GM19351 (cell line): ENCODE measurements around the gene NAA16.
A peak's percentile ranks its signal among the peaks of the same experiment; 100 is the strongest.
"Not testable (repeated sequence)": the region's sequence is repeated elsewhere in the genome, so short reads cannot be mapped to it uniquely, and the experiment has no call there.

Experiments used
- ATAC-seq: cut with Tn5 transposase; IDR thresholded peaks from one replicate; pipeline ENCODE4 v1.9.1; 2021; ENCODE audit warnings: mild to moderate bottlenecking, moderate library complexity; ENCODE audit not compliant: unreplicated experiment

Gene NAA16

DNA sequence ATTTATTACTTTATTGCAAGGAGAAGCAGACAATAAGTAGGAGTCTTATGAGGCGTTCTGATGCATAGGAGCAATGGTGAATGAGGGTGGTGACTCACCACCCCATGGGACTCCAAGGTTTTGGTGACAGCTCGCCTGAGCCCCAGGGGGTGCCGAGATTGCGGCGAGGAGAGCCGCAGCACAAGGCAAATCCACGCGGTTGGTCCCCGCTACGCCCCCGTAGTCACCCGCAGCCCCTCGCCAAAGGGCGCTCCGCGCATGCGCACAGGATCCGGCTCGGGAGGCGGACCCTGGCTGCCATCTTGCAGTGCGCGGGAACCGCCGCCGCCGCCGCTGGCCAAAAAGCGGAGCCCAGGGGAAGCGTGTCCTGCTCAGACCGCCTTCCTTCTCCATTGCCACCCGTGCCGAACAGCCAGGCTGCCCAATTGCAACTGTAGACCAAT, at the start of gene NAA16:
TSS of gene NAA16 (plus strand) at position 305 of the 443 bp plus-strand sequence. CDS start 262 bp downstream, outside the sequence.
- ATAC-seq = peak; percentile 71

DNA sequence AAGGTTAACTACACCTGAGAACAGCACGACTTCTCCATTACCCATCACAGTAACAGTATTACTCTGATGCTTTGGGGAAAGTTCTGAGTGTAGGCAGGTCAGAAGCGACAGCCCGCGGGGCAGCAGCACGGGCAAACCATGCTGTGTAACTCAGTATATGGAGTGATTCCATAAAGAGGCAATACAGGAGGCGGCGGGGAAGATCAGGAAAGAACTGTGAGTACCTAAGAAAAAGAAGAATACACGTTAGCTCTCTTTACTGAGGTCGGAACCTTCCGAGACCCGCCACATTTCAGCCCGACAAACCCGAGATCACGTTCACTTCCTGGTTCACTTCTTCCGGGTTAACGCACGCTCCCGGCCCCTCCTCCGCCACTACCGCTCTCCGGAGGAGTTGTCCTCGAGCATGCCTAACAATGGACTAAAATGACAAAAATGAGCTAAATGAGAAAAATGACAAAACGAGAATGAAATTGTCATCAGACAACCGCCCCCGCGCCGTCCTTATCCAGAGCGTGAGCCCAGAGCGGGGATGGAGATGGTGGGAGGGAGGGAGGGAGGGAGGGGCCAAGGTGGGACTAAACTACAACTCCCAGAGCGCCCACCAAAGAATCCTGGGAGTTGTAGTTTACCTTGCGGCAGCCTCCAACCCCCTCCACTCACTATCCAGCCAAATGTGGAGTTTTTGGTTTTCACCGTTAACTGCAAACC, 47.7 kb upstream of the NAA16 start, which contains the start of gene MTRF1:
TSS of gene MTRF1 (minus strand) at position 316 of the 711 bp plus-strand sequence. CDS start 2,669 bp downstream, outside the sequence.
- peak; percentile 91 for ATAC-seq

DNA sequence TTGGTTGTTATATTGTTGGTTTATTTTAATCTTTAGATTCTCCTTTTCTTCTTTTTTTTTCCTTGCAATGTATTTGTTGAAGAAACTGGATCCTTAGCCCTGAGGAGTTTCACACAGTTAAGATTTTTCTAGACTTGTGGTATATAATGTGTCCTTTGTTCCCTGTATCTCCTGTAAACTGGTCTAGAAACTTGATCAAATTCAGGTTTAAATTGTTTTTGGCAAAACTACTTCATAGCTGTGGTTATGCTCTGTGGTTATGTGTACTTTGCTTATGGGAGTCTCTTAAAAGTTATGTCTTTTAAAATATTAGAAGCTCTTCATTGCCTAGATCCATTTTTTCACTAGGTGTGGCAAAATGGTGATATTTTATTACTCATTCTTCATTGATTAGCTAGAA, 44.0 kb upstream of the NAA16 start:
- no peak for ATAC-seq

DNA sequence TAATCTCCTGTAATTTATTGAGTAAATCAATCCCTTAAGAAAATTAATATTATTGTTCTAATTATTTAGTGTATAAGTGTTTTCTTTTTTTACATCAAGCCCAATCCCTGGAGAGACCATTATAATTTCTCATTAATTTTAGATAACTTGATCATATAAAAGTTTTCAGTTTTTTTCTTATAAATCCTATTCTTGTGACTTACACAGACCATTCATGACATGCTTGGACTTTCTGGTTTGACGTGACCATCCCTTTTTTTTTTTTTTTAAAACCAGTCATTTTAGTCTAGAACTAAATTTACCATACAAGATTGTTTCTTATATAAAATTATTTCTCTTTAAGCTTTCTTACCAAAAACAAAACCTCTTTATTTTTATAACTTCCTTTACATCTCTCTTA, 42.3 kb upstream of the NAA16 start:
- no peak for ATAC-seq

DNA sequence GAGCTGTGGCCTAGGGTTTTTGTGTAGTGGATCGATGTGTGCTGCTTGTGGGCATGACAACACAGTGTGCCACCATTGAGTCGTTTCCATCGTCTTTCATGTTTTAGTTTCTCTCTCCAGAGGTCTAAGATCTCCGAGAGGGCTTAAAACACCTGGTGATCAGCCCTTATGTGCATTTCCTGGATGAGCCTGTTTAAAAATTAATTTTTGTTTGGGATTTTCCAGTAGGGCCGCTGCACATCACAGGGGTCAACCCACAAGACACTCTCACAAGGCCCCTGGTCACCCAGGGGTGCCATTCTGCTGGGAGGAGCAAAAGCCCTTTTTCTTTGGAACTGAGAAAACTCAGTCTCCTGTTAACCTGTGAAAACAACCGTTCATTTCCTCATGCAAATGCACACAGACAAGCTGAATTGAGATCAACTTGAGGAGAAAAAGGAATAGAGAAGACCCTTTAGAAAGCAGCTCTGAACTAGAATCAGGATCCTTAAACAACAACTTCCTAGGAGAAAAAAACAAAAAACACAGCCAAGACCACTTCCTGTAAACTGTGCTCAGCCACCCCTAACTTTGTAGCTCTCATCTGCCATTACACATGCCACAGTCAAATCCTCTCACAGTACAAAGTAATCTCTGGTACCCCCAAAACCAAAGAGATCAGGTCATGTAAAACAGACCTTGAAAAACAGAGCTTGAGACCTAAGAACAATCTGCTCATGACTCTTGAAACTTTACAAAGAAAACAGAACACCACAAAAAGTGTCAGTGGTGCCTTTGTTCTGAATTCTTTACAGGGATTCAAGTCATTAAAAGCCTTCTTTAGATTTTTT, 39.4 kb upstream of the NAA16 start:
- no peak for ATAC-seq

DNA sequence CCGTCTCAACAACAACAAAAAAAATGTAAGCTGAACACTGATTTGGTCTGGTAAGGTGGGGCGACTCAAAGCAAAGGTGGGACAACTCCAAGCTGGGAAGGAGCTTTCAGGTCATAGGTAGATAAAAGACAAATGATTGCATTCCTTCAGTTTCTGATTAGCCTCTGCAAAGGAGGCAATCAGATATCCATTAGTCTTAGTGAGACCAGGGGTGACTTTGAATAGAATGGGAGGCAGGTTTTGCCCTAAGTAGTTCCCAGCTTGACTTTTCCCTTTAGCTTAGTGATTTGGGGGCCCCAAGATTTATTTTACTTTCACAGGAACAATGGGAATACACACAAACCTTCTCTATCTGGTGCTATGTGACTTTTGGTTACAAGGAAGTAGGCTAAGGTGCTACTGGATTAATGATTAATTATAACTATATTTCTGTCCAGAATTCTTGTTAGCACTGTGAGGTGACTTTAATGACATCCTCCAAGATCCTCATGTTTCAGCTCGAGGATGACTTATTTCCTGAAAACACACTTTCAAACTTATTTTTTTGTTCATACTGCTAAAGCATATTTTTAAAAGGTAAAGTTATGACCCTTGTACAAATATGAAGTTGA, 37.1 kb upstream of the NAA16 start:
- ATAC-seq = no peak

DNA sequence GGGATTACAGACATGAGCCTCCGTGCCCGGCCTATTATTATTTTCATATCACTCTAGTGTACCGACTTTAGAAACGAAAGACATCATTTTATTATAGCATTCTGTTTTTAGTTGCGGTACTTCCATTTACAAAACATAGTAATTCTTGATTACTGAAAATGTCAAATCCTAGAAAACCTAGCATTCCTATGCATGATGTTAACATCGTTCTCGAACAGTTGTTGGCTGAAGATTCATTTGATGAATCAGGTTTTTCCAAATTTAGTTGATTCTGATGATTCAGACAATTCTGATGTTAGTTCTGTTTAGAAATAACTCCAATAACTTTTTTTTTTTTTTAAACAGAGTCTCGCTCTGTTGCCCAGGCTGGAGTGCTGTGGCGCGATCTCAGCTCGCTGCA, 36.2 kb upstream of the NAA16 start:
- ATAC-seq = no peak

DNA sequence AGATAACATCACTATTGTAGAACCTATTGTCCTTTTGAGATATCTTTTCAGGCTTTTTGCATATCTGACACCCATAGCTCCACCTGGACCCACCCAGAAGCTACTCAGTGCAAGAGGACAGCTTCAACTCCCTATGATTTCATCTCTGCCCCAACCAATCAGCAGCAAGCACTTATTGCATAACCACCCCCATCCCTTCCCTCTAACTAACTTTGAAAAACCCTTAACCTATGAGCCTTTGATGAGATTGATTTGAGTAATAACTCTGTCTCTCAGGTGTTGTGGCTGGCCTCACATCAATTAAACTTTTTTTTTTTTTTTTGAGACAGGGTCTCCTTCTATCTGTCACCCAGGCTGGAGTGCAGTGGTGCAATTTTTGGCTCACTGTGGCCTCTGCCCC, 34.2 kb upstream of the NAA16 start:
- no peak for ATAC-seq

DNA sequence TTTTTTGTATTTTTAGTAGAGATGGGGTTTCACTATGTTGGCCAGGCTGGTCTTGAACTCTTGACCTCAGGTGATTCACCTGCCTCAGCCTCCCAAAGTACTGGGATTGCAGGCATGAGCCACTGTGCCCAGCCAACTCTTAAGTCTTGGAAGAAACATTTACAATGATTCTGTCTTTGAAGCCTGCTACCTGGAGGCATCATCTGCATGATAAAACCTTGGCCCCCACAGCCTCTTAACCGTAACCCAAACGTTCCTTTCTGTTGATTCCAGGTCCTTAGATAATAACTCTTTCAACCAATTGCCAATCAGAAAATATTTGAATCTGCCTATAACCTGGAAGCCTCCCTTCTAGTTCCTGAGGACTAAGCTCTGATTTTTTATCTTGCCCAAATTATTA, 31.9 kb upstream of the NAA16 start:
- not testable (repeated sequence) for ATAC-seq

DNA sequence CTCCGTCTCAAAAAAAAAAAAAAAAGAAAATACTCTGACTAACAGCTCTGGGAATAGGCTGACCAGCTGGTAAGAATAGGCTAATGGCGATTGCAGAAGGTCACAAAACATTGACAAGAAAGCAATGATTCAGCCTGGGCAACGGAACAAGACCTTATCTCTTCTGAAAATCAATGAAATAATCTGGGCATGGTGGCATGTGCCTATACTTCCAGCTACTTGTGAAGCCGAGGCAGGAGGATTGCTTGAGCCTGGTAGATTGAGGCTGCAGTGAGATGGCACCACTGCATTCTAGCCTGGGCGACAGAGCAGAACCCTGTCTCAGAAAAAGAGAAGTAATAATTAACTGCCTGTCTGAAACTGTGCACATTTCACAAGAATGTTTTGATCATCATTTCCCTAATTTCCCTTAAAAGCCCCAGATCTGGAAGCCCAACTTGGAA, 28.9 kb upstream of the NAA16 start:
- ATAC-seq = no peak

DNA sequence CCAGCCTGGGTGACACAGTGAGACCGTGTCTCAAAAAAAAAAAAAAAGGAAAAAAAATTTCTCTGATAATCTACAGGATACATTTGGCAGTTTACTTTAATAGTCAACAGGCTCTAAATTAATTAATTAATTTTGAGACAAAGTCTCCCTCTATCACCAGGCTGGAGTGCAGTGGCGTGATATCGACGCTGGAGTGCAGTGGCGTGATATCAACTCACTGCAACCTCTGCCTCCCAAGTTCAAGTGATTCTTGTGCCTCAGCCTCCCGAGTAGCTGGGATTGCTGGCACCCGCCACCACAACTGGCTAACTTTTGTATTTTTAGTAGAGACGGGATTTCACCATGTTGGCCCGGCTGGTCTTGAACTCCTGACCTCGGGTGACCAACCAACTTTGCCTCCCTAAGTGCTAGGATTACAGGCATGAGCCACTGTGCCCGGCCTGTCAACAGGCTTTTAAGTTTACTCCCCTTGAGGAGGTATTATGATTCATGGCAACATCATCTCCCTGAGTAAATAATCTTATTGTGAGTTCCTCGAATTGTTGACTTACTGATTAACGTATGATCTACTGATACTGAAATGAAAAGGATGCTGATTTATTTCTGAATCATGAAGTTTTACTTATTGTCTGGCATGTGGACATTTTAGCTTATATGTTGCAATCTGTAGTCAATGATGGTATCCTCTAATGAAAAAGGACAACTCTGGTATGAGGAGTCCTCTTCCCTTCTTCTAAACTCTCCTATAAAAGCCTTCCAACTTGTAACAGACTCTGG, 26.4 kb upstream of the NAA16 start:
- no peak for ATAC-seq

DNA sequence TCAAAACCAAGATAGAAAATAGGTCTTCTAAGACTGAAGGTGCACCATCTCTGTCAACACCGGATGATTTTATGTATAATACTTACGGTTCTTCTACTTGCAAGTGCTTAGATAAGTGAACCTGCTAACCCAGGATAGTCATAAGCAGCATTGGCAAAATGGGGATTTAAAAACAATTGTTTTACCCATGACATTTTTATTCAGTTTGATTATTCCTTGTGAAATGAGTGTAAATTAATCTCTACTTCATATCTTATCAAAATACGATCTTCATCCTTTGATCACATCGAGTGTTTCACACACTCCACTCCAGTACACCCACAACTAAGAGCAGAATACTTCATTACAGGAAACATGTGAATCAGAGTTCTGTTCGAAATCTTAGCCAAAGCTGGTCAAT, 24.7 kb upstream of the NAA16 start:
- ATAC-seq = no peak

DNA sequence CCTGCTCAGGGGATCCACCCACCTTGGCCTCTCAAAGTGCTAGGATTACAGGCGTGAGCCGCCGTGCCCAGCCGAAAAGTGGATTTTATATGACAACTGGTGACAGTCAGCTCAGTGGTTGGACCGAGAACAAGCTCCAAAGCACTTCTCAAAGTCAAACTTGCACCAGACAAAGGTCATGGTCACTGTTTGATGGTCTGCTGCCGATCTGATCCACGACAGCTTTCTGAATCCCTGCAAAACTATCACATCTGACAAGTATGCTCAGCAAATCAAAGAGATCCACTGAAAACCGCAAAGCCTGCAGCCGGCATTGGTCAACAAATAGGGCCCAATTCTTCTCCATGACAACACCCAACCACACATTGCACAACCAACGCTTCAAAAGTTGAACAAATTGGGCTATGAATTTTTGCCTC, 21.6 kb upstream of the NAA16 start:
- no peak for ATAC-seq

DNA sequence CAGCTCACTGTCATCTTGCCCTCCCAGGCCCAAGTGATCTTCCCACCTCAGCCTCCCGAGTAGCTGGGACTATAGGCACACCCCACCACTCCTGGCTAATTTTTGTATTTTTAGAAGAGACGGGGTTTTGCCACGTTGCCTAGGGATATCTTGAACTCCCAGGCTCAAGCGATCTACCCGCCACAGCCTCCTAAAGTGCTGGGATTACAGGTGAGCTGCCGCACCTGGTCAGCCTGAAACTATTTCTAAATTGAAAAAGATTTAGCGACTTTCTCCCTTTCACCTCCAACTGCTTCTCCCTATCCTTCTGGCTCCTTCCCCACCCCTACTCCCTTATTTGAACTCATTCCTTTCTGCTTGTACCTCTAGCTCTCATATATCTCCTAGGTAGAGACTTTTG, 19.8 kb upstream of the NAA16 start:
- ATAC-seq = no peak

DNA sequence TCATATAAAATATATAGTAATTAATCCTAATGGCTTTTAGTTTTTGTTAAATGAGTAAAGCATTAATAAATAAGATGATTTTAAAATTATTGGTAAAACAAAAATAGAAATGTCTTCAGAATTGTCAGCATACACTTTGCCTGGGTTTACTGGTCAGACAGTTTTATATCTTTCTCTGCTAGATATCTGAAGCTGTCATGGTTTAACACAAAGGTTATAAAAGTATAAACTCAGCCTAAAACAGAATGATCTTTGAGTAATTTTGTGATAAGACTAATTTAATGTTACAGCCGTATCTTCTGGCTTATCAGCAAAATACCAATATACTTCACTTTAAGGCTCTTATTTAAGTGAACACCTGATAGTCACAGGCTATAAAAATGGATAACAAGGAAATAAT, 17.8 kb upstream of the NAA16 start:
- ATAC-seq = no peak

DNA sequence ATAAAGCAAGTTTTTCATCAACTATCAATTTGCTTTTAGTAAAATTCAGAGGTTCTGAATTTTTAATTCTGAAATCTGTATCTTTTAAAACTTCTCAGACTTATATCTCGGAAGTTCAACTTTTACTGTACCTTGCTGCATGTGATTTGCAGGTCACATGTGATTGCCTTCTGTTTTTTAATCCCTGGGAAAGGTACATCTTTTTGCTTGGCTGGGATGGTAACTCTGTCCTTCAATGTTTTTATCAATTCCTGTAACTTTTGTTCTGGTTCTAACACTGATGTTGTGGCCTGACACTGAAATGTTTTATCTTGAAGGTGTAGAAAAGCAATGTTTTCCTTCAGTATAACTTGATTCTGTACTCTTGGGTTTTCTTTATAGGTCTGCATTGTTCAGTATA, 16.2 kb upstream of the NAA16 start:
- ATAC-seq = no peak

DNA sequence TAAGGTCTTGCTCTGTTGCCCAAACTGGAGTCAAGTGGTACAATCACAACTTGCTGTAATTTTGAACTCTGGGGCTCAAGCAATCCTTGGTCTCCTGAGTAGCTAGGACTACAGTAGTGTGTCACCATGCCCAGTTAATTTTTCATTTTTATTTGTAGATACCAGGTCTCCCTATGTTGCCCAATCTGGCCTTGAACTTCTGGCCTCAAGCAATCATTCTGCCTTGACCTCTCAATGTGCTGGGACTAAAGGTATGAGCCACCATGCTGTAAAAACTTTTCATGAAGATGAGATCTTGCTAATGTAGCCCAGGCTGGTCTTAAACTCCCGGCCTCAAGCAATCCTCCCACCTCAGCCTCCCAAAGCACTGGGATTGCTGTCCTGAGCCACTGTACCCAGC, 15.1 kb upstream of the NAA16 start:
- ATAC-seq = no peak

DNA sequence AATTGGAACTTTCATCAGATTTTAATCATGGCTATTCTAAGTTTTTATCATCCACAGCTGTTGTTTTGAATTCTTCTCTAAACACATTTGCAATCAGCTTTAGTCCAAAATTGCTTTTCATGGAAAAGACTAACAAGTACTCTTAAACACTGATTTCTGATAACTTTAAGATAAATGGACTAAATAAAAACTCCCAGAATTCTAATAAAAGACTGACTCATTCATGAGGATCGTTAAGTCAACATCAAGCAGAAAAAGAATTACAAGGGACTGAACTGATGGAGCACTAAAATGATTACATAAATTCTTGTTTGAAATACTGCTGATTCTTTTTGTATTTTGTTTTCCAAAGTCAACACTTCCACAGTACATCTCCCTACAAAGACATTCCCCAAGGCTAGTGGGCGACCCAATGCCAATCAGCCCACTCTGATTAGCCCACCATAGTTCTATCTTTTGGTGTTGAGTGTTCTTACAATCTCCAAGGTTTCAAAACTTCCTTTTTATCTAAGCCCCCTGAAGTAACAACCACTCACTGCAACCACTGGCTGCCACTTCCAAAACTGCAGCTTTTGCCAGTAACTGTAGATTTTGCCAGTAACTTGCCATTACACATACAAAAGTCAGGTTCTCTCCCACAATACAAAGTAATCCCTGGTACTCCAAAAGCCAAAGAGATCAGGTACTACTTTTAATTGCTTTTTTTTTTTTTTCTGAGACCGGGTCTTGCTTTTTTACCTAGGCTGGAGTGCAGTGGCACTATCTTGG, 14.0 kb upstream of the NAA16 start:
- no peak for ATAC-seq

DNA sequence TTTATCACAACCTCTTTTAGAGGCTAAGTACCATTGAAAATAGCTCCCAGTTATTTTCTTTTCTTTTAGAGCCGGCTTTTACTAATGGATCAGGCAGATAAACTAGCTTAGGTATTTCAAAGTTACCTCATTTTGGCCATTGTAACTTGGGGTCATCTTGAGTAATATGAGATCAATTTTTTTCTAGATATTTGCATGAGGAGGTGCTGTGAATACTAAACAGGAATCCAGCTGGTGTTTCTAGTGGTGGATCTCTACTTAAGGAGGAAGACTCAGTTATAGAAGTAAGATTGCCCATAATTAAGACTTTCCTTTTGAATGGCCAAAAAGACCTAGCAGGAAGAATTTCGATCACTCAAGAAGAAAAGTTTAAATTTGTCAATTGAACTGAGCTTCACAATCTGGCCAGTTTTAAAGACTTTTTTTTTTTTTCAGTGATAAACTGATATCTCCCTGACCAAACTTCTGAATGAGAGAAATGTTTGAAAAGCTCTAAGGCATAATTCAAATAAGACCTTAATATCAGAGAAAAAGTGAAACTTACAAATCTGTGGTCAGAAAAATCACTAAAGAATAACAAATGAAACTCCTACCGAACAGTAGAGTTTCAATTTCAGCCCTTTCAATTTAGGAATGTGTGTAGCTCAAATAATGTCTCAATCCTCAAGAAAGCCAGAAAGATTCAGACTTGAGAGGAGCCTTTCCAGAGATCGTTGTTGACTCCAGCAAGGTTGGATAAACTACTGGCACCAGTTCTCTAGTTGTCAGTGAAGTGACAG, 11.6 kb upstream of the NAA16 start:
- no peak for ATAC-seq
